ENCODE results near the gene SLAIN1.

Gene SLAIN1

DNA sequence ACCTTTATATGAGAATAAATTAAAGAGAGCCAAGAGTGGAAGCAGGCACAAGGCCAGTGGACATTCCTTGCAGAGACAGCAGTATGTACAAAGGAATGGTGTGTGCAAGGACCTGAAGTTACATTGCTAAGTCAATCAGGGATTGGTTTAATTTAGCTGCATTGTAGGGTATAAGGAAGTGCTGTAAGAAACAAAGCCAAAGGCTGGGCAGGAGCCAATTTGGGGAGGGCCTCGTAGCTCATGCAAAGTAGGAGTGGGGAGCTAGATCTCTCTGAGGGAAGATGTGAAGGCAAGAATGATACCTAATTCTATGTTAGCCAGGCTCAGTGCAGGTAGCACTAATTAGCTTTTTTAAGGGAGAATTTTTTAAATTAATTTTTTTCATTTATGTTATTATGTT, 76.7 kb downstream of the SLAIN1 start:
- CTCF ChIA-PET = interaction anchor here (0.6 kb wide), 1 partner anchor 82 kb away, joined by 3 read pairs; no protein-coding TSS in a partner anchor
- H3K36me3 ChIP-seq (ENCODE audit: control insufficient read depth in 2 of 2, insufficient read depth in 1 of 2, low read length in 2 of 2) = peaks cover 0 to 13% of the 10 kb centered on the region in 2 experiments; a peak in 1 of 3 replicates
- no peaks in the 10 kb centered on the region for H3K4me1 ChIP-seq (ENCODE audit: control insufficient read depth, insufficient read depth, low read length)
- no peak overlapping the region for H3K4me3 ChIP-seq (ENCODE audit: low read depth, low read length)
- POLR2A ChIA-PET = no interaction called here
- no peak for TF ChIP-seq ZNF24 (tag by site-specific recombination; IDR thresholded peaks at IDR 0.05)
- no peak for TF ChIP-seq ZNF292 (tag by site-specific recombination; IDR thresholded peaks at IDR 0.05; ENCODE audit: borderline replicate concordance, low read depth)
- no peak for TF ChIP-seq ZFP41 (tag by site-specific recombination; IDR thresholded peaks at IDR 0.05; ENCODE audit: borderline replicate concordance)
- no peak for TF ChIP-seq ZNF558 (tag by site-specific recombination; IDR thresholded peaks at IDR 0.05)
- no peak for TF ChIP-seq ZNF624 (tag by site-specific recombination; IDR thresholded peaks at IDR 0.05)
- no peak for TF ChIP-seq YY2 (tag by site-specific recombination; IDR thresholded peaks at IDR 0.05)
- TF ChIP-seq OSR2 (tag by site-specific recombination; IDR thresholded peaks at IDR 0.05) = no peak
- TF ChIP-seq, protein P1, sequence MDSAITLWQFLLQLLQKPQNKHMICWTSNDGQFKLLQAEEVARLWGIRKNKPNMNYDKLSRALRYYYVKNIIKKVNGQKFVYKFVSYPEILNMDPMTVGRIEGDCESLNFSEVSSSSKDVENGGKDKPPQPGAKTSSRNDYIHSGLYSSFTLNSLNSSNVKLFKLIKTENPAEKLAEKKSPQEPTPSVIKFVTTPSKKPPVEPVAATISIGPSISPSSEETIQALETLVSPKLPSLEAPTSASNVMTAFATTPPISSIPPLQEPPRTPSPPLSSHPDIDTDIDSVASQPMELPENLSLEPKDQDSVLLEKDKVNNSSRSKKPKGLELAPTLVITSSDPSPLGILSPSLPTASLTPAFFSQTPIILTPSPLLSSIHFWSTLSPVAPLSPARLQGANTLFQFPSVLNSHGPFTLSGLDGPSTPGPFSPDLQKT (IDR thresholded peaks at IDR 0.05; ENCODE audit: borderline replicate concordance, low read depth, low read length) = no peak
- no peak for TF ChIP-seq MEIS1 (CRISPR knock-in tag; IDR thresholded peaks at IDR 0.05; ENCODE audit: borderline replicate concordance)
- no peak for TF ChIP-seq ZNF426 (tag by site-specific recombination; IDR thresholded peaks at IDR 0.05)
- TF ChIP-seq, protein P2, sequence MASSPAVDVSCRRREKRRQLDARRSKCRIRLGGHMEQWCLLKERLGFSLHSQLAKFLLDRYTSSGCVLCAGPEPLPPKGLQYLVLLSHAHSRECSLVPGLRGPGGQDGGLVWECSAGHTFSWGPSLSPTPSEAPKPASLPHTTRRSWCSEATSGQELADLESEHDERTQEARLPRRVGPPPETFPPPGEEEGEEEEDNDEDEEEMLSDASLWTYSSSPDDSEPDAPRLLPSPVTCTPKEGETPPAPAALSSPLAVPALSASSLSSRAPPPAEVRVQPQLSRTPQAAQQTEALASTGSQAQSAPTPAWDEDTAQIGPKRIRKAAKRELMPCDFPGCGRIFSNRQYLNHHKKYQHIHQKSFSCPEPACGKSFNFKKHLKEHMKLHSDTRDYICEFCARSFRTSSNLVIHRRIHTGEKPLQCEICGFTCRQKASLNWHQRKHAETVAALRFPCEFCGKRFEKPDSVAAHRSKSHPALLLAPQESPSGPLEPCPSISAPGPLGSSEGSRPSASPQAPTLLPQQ (tag by site-specific recombination; IDR thresholded peaks at IDR 0.05) = no peak
- TF ChIP-seq, protein P3, sequence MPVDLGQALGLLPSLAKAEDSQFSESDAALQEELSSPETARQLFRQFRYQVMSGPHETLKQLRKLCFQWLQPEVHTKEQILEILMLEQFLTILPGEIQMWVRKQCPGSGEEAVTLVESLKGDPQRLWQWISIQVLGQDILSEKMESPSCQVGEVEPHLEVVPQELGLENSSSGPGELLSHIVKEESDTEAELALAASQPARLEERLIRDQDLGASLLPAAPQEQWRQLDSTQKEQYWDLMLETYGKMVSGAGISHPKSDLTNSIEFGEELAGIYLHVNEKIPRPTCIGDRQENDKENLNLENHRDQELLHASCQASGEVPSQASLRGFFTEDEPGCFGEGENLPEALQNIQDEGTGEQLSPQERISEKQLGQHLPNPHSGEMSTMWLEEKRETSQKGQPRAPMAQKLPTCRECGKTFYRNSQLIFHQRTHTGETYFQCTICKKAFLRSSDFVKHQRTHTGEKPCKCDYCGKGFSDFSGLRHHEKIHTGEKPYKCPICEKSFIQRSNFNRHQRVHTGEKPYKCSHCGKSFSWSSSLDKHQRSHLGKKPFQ (tag by site-specific recombination; IDR thresholded peaks at IDR 0.05) = no peak
- no peak for TF ChIP-seq ZBTB8A (tag by site-specific recombination; IDR thresholded peaks at IDR 0.05)
- no peak for TF ChIP-seq ZNF544 (tag by site-specific recombination; IDR thresholded peaks at IDR 0.05)
- TF ChIP-seq ZBTB20 (tag by site-specific recombination; IDR thresholded peaks at IDR 0.05) = no peak
- no peak for TF ChIP-seq FEZF1 (tag by site-specific recombination; IDR thresholded peaks at IDR 0.05)
- no peak for TF ChIP-seq ZNF112 (tag by site-specific recombination; IDR thresholded peaks at IDR 0.05)
- no peaks in the 10 kb centered on the region for H3K9me3 ChIP-seq (ENCODE audit: control insufficient read depth, insufficient read depth, low read depth, low read length)
- H3K27ac ChIP-seq (ENCODE audit: extremely low read depth, low read depth, low read length) = no peak overlapping the region

DNA sequence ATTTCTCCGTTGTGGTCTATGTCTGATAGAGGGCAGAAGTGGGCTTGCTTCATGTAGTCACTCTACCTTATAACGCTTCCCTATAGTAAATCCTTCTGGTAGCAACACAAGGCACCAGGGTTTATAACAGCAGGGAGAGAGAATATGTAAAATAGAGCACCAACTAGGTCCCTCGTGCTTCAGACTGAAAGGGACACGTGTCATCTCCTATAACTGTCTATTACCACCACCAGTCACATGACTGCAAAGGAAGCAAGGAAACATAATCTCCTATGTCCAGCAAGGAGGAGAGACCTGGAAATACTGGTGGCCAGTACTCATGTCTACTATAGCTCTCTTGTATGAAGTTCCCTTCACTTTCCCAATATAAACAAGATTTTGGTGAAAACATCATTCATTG, 79.2 kb downstream of the SLAIN1 start:
- POLR2A ChIA-PET = no interaction called here

More for the DNA sequence above, 79.2 kb downstream of the SLAIN1 start:
- Histone ChIP-seq H3K4me3 (ENCODE audit: low read depth, low read length) (no peak overlapping the region), H3K4me1 (ENCODE audit: control insufficient read depth, insufficient read depth, low read length) (no peaks in the 10 kb centered on the region), H3K27ac (ENCODE audit: extremely low read depth, low read depth, low read length) (no peak overlapping the region), H3K36me3 (ENCODE audit: control insufficient read depth in 2 of 2, insufficient read depth in 1 of 2, low read length in 2 of 2) (peaks cover 0 to 5% of the 10 kb centered on the region in 2 experiments; a peak in 1 of 3 replicates), H3K9me3 (ENCODE audit: control insufficient read depth, insufficient read depth, low read depth, low read length) (no peaks in the 10 kb centered on the region)
- TF ChIP-seq, protein P4, sequence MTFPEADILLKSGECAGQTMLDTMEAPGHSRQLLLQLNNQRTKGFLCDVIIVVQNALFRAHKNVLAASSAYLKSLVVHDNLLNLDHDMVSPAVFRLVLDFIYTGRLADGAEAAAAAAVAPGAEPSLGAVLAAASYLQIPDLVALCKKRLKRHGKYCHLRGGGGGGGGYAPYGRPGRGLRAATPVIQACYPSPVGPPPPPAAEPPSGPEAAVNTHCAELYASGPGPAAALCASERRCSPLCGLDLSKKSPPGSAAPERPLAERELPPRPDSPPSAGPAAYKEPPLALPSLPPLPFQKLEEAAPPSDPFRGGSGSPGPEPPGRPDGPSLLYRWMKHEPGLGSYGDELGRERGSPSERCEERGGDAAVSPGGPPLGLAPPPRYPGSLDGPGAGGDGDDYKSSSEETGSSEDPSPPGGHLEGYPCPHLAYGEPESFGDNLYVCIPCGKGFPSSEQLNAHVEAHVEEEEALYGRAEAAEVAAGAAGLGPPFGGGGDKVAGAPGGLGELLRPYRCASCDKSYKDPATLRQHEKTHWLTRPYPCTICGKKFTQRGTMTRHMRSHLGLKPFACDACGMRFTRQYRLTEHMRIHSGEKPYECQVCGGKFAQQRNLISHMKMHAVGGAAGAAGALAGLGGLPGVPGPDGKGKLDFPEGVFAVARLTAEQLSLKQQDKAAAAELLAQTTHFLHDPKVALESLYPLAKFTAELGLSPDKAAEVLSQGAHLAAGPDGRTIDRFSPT (tag by site-specific recombination; IDR thresholded peaks at IDR 0.05) = no peak
- TF ChIP-seq MYNN (tag by site-specific recombination; IDR thresholded peaks at IDR 0.05; ENCODE audit: borderline replicate concordance) = no peak
- no peak for TF ChIP-seq ZNF707 (tag by site-specific recombination; IDR thresholded peaks at IDR 0.05)
- TF ChIP-seq, protein P5, sequence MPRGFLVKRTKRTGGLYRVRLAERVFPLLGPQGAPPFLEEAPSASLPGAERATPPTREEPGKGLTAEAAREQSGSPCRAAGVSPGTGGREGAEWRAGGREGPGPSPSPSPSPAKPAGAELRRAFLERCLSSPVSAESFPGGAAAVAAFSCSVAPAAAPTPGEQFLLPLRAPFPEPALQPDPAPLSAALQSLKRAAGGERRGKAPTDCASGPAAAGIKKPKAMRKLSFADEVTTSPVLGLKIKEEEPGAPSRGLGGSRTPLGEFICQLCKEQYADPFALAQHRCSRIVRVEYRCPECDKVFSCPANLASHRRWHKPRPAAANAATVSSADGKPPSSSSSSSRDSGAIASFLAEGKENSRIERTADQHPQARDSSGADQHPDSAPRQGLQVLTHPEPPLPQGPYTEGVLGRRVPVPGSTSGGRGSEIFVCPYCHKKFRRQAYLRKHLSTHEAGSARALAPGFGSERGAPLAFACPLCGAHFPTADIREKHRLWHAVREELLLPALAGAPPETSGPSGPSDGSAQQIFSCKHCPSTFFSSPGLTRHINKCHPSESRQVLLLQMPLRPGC (tag by site-specific recombination; IDR thresholded peaks at IDR 0.05) = no peak
- TF ChIP-seq HOXD13 (CRISPR knock-in tag; IDR thresholded peaks at IDR 0.05; ENCODE audit: borderline replicate concordance) = no peak
- TF ChIP-seq SETDB1 (IDR thresholded peaks at IDR 0.05; ENCODE audit: insufficient read length, low read length) = peak; percentile 60
- TF ChIP-seq ZNF510 (tag by site-specific recombination; IDR thresholded peaks at IDR 0.05; ENCODE audit: insufficient replicate concordance) = no peak
- CTCF ChIA-PET = interaction anchor here (0.7 to 2.2 kb wide), 4 partner anchors 25 to 344 kb away, joined by 3 to 9 read pairs (median 4); no protein-coding TSS in a partner anchor

All from HEK293 (cell line).